ENCODE measurements around the gene FRK.
"Not testable (repeated sequence)": the region's sequence is repeated elsewhere in the genome, so short reads cannot be mapped to it uniquely, and the experiment has no call there.

FRK gene

GRCh38 chr6:116060572-116061283 is at the start of gene FRK:
Gene FRK (minus strand): TSS chr6:116060891. CDS start chr6:116060311, 580 bp downstream.
- no peak for DNase-seq (ENCODE audit: low spot score)

- DNase-seq (ENCODE audit: low spot score), result no peak
Measured at GRCh38 chr6:116108836-116109235, 48.1 kb upstream of the FRK start.

GRCh38 chr6:116106146-116106545 is 45.5 kb upstream of the FRK start:
- DNase-seq (ENCODE audit: low spot score), result no peak

- DNase-seq (ENCODE audit: low spot score), result no peak
Measured at GRCh38 chr6:116105247-116105646, 44.6 kb upstream of the FRK start.

- DNase-seq (ENCODE audit: low spot score), result no peak
Measured at GRCh38 chr6:116104636-116105035, 43.9 kb upstream of the FRK start.

- no peak for DNase-seq (ENCODE audit: low spot score)
Measured at GRCh38 chr6:116102873-116103272, 42.2 kb upstream of the FRK start.

- DNase-seq (ENCODE audit: low spot score), result no peak
Measured at GRCh38 chr6:116101790-116102189, 41.1 kb upstream of the FRK start.

- no peak for DNase-seq (ENCODE audit: low spot score)
Measured at GRCh38 chr6:116101302-116101718, 40.6 kb upstream of the FRK start.

GRCh38 chr6:116100419-116101301 is 40.0 kb upstream of the FRK start, which contains the start of gene NT5DC1:
Gene NT5DC1 (plus strand): TSS chr6:116100853. CDS start chr6:116100931, 78 bp downstream.
- DNase-seq (ENCODE audit: low spot score), result peak; percentile 65

GRCh38 chr6:116099036-116099435 is 38.3 kb upstream of the FRK start:
- DNase-seq (ENCODE audit: low spot score), result no peak

GRCh38 chr6:116096979-116097816 is 36.5 kb upstream of the FRK start:
- no peak for DNase-seq (ENCODE audit: low spot score)

- not testable (repeated sequence) for DNase-seq (ENCODE audit: low spot score)
Measured at GRCh38 chr6:116096048-116096759, 35.5 kb upstream of the FRK start.

GRCh38 chr6:116094041-116094440 is 33.4 kb upstream of the FRK start:
- no peak for DNase-seq (ENCODE audit: low spot score)

- no peak for DNase-seq (ENCODE audit: low spot score)
Measured at GRCh38 chr6:116090251-116090650, 29.6 kb upstream of the FRK start.

GRCh38 chr6:116088946-116089345 is 28.3 kb upstream of the FRK start:
- DNase-seq (ENCODE audit: low spot score), result no peak

GRCh38 chr6:116087437-116088027 is 26.8 kb upstream of the FRK start:
- DNase-seq (ENCODE audit: low spot score), result no peak

GRCh38 chr6:116084284-116084683 is 23.6 kb upstream of the FRK start:
- DNase-seq (ENCODE audit: low spot score), result no peak

GRCh38 chr6:116083052-116083451 is 22.4 kb upstream of the FRK start:
- no peak for DNase-seq (ENCODE audit: low spot score)

- DNase-seq (ENCODE audit: low spot score), result no peak
Measured at GRCh38 chr6:116078945-116079344, 18.3 kb upstream of the FRK start.

GRCh38 chr6:116078522-116078921 is 17.8 kb upstream of the FRK start:
- DNase-seq (ENCODE audit: low spot score), result no peak

- DNase-seq (ENCODE audit: low spot score), result no peak
Measured at GRCh38 chr6:116074732-116075390, 14.2 kb upstream of the FRK start.
